Neural progenitor cell (in vitro differentiated cells): ENCODE data around the gene COL6A5. TPM values are rescaled to one million over a fixed set of nuclear protein-coding genes. Genes with fewer than 3 reads are reported as not detected.

Source experiments
- DNase-seq: peaks from one replicate; pipeline ENCODE4 v3.0.0-alpha.2; 2016; ENCODE audit warnings: low spot score
- H2AFZ ChIP-seq: fragments of 200-600 bp; sonication (generic); replicated peaks from 2 replicates; pipeline ENCODE4 v1.6.1; 2016; ENCODE audit warnings: antibody characterized with exemption
- H3F3A ChIP-seq: fragments of 200-600 bp; sonication (generic); 2 replicates; pipeline ENCODE4 v1.6.1; 2016; ENCODE audit warnings: antibody characterized with exemption, low read depth
- H3K27ac ChIP-seq: fragments of 200-600 bp; sonication (generic); 2 replicates; pipeline ENCODE4 v1.5.1; 2016; ENCODE audit warnings: mild to moderate bottlenecking
- H3K27me3 ChIP-seq: fragments of 200-600 bp; sonication (generic); 2 replicates; pipeline ENCODE4 v1.6.1; 2016; ENCODE audit warnings: mild to moderate bottlenecking, moderate library complexity
- H3K36me3 ChIP-seq: fragments of 200-600 bp; sonication (generic); 2 replicates; pipeline ENCODE4 v1.5.1; 2016
- H3K4me1 ChIP-seq: fragments of 200-600 bp; sonication (generic); 2 replicates; pipeline ENCODE4 v1.6.1; 2016; ENCODE audit warnings: mixed run types
- H3K4me2 ChIP-seq: fragments of 200-600 bp; sonication (generic); 2 replicates; pipeline ENCODE4 v1.6.1; 2016
- H3K4me3 ChIP-seq: fragments of 200-600 bp; sonication (generic); 2 replicates; pipeline ENCODE4 v1.5.1; 2016
- H3K79me2 ChIP-seq: fragments of 200-600 bp; sonication (generic); 2 replicates; pipeline ENCODE4 v1.6.1; 2016; ENCODE audit warnings: low read depth
- H3K9ac ChIP-seq: fragments of 200-600 bp; sonication (generic); 2 replicates; pipeline ENCODE4 v1.6.1; 2016
- H3K9me3 ChIP-seq: fragments of 200-600 bp; sonication (generic); 2 replicates; pipeline ENCODE4 v1.5.1; 2016; ENCODE audit warnings: low read depth
- H4K20me1 ChIP-seq: fragments of 200-600 bp; sonication (generic); 2 replicates; pipeline ENCODE4 v1.6.1; 2016; ENCODE audit warnings: low read depth
- H3K27ac Mint-ChIP-seq: 3 replicates; pipeline ENCODE4 v1.8.0; 2021; ENCODE audit warnings: mixed read lengths
- H3K27me3 Mint-ChIP-seq: 2 replicates; pipeline ENCODE4 v1.8.0; 2022; ENCODE audit warnings: low read depth, mild to moderate bottlenecking, inconsistent platforms, moderate library complexity, mixed read lengths; ENCODE audit not compliant: insufficient read depth
- H3K36me3 Mint-ChIP-seq: 3 replicates; pipeline ENCODE4 v1.8.0; 2021; ENCODE audit warnings: mixed read lengths
- H3K4me1 Mint-ChIP-seq: 3 replicates; pipeline ENCODE4 v1.8.0; 2021; ENCODE audit warnings: mixed read lengths
- H3K4me3 Mint-ChIP-seq: 3 replicates; pipeline ENCODE4 v1.8.0; 2021; ENCODE audit warnings: mild to moderate bottlenecking, moderate library complexity, mixed read lengths
- H3K9me3 Mint-ChIP-seq: 3 replicates; pipeline ENCODE4 v1.8.0; 2020; ENCODE audit warnings: mixed read lengths
- EZH2 ChIP-seq: fragments of 200-600 bp; sonication (generic); IDR thresholded peaks from 2 replicates; pipeline ENCODE4 v1.6.1; 2017; ENCODE audit warnings: antibody characterized with exemption, mild to moderate bottlenecking, moderate library complexity
- EZH2phosphoT487 ChIP-seq: fragments of 200-600 bp; sonication (generic); IDR thresholded peaks from 2 replicates; pipeline ENCODE4 v1.6.1; 2017; ENCODE audit warnings: antibody characterized with exemption
- total RNA-seq: library from RNA; depleted of rRNA; stranded (reverse); fragments of >200 nt; gene quantifications from 2 replicates; pipeline ENCODE4 v1.2.3, GENCODE V29; 2015; ENCODE audit warnings: low replicate concordance
- TF ChIP-seq, protein P1 (sequence below): fragments of 200-600 bp; sonication (generic); IDR thresholded peaks from 2 replicates; pipeline ENCODE4 v1.5.1; 2017; ENCODE audit warnings: antibody characterized with exemption, mild to moderate bottlenecking

The COL6A5 gene
- total RNA-seq, 1 donor from 2014 or later, result not detected

DNA sequence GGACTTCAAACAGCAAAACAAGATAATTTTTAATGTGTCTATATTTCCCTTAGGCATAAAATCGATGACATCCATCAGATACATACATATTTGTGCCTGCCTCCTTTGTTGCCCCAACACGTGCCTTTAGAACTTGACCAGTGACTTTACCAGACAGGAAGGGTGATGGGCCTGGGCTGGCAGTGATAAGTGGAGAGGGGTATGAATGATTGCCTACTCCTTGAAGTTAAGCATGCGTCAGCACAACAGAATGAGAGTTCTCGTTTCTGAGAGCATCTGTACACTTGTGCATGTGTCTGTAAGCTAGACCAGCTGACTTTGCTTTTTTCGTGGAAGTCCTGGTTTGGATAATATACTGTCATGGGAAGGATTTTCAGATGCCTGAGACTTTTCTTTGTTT, 116.6 kb downstream of the COL6A5 start:
- Mint-ChIP-seq H3K36me3 (no peaks in the 10 kb centered on the region), H3K27ac (no peak overlapping the region), H3K9me3 (no peaks in the 10 kb centered on the region), H3K27me3 (no peaks in the 10 kb centered on the region), H3K4me1 (no peaks in the 10 kb centered on the region), H3K4me3 (no peak overlapping the region)
- Histone ChIP-seq H3K79me2 (no peaks in the 10 kb centered on the region), H3K27ac (no peak overlapping the region), H3K4me2 (no peak overlapping the region), H2AFZ (no peak overlapping the region), H3K27me3 (no peaks in the 10 kb centered on the region), H3K4me3 (no peak overlapping the region), H3K36me3 (no peaks in the 10 kb centered on the region), H3F3A (no peaks in the 10 kb centered on the region), H3K9me3 (no peaks in the 10 kb centered on the region), H3K4me1 (no peaks in the 10 kb centered on the region), H3K9ac (no peak overlapping the region), H4K20me1 (no peaks in the 10 kb centered on the region)
- no peak for TF ChIP-seq EZH2
- TF ChIP-seq, protein P1, sequence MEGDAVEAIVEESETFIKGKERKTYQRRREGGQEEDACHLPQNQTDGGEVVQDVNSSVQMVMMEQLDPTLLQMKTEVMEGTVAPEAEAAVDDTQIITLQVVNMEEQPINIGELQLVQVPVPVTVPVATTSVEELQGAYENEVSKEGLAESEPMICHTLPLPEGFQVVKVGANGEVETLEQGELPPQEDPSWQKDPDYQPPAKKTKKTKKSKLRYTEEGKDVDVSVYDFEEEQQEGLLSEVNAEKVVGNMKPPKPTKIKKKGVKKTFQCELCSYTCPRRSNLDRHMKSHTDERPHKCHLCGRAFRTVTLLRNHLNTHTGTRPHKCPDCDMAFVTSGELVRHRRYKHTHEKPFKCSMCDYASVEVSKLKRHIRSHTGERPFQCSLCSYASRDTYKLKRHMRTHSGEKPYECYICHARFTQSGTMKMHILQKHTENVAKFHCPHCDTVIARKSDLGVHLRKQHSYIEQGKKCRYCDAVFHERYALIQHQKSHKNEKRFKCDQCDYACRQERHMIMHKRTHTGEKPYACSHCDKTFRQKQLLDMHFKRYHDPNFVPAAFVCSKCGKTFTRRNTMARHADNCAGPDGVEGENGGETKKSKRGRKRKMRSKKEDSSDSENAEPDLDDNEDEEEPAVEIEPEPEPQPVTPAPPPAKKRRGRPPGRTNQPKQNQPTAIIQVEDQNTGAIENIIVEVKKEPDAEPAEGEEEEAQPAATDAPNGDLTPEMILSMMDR, result no peak
- no peak for TF ChIP-seq EZH2phosphoT487
- no peak for DNase-seq

DNA sequence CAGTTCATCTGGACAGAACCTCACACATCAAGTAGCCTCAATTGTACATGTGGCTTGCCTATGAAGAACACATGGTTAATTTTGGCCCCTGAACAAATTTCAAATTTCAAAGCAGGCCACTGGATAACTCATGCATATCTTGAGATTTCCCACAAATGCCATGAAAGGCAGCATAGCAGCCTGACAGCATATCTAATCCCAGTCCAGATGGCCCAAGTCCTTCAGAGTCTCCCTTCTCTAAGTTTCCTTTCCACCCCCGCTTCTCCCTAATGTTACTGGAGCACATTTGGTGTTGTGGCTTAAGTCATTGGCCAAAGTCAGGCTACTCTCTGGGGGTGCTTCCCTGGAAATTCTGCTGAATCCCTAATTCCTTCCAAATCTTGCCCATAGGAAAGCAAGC, 117.7 kb downstream of the COL6A5 start:
- Mint-ChIP-seq H3K27ac (no peak overlapping the region), H3K4me1 (no peaks in the 10 kb centered on the region), H3K4me3 (no peak overlapping the region), H3K36me3 (no peaks in the 10 kb centered on the region), H3K9me3 (no peaks in the 10 kb centered on the region), H3K27me3 (no peaks in the 10 kb centered on the region)
- H3F3A ChIP-seq, result no peaks in the 10 kb centered on the region
- H3K4me1 ChIP-seq, result no peaks in the 10 kb centered on the region
- TF ChIP-seq EZH2phosphoT487 (no peak), EZH2 (no peak)
- TF ChIP-seq, protein P1, result no peak
- no peaks in the 10 kb centered on the region for H3K27me3 ChIP-seq
- no peaks in the 10 kb centered on the region for H3K79me2 ChIP-seq
- no peak for DNase-seq
- no peaks in the 10 kb centered on the region for H4K20me1 ChIP-seq
- H3K4me3 ChIP-seq, result no peak overlapping the region
- H3K9ac ChIP-seq, result no peak overlapping the region
- no peaks in the 10 kb centered on the region for H3K9me3 ChIP-seq
- H3K4me2 ChIP-seq, result no peak overlapping the region
- no peak overlapping the region for H3K27ac ChIP-seq
- H3K36me3 ChIP-seq, result no peaks in the 10 kb centered on the region
- H2AFZ ChIP-seq, result no peak overlapping the region

DNA sequence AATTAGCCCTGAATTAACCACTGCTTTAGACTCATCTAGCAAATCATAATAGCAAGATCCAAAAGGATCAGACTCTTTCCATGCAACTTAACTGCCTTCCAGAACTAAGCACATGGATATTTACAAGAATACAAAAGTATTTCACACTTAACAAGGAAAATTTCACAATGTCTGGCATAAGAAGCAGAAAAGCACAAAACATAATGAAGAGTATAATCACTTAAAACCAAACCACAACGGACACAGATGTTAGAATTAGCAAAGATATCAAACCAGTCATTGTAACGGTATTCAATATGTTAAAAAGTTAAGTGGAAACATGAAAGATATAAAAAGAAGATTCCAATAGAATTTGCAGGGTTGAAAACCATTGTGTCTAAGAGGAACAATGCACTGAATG, 120.0 kb downstream of the COL6A5 start:
- H3K4me2 ChIP-seq, result no peak overlapping the region
- no peak overlapping the region for H3K9ac ChIP-seq
- no peaks in the 10 kb centered on the region for H3K36me3 ChIP-seq
- no peaks in the 10 kb centered on the region for H3F3A ChIP-seq
- H2AFZ ChIP-seq, result no peak overlapping the region
- H3K27me3 ChIP-seq, result no peaks in the 10 kb centered on the region
- no peaks in the 10 kb centered on the region for H3K79me2 ChIP-seq
- H3K4me3 Mint-ChIP-seq, result no peak overlapping the region
- no peak overlapping the region for H3K4me3 ChIP-seq
- H3K9me3 Mint-ChIP-seq, result no peaks in the 10 kb centered on the region
- no peaks in the 10 kb centered on the region for H3K4me1 Mint-ChIP-seq
- H4K20me1 ChIP-seq, result no peaks in the 10 kb centered on the region
- H3K9me3 ChIP-seq, result no peaks in the 10 kb centered on the region
- H3K4me1 ChIP-seq, result no peaks in the 10 kb centered on the region
- TF ChIP-seq, protein P1, result no peak
- no peak for TF ChIP-seq EZH2phosphoT487
- no peak for TF ChIP-seq EZH2
- no peak overlapping the region for H3K27ac ChIP-seq
- H3K27ac Mint-ChIP-seq, result no peak overlapping the region
- no peaks in the 10 kb centered on the region for H3K36me3 Mint-ChIP-seq
- no peak for DNase-seq
- H3K27me3 Mint-ChIP-seq, result no peaks in the 10 kb centered on the region

DNA sequence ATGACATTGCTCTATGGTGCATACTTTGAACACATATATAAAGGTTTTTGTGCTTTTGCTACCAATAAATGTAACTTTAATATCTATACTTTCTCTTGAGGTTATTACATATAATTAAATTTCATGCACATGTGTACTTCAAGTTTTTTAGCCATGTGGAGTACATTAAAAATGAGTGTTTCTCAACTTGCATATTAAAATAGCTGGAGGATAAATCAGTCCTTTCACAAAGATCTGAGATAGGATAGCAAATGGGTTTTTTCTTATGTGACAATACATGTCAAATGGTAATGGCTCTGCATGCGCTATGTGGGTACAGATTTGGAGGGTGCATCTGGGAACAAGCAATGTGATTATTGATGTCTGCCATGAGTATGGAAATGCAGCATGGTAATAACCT, 122.8 kb downstream of the COL6A5 start:
- no peaks in the 10 kb centered on the region for H3K79me2 ChIP-seq
- H3K27me3 ChIP-seq, result no peaks in the 10 kb centered on the region
- Mint-ChIP-seq H3K4me1 (no peaks in the 10 kb centered on the region), H3K9me3 (no peaks in the 10 kb centered on the region), H3K4me3 (no peak overlapping the region), H3K27me3 (no peaks in the 10 kb centered on the region), H3K27ac (no peak overlapping the region), H3K36me3 (no peaks in the 10 kb centered on the region)
- no peaks in the 10 kb centered on the region for H3K4me1 ChIP-seq
- TF ChIP-seq EZH2phosphoT487 (no peak), EZH2 (no peak)
- TF ChIP-seq, protein P1, result no peak
- H3K27ac ChIP-seq, result no peak overlapping the region
- H2AFZ ChIP-seq, result no peak overlapping the region
- H3K36me3 ChIP-seq, result no peaks in the 10 kb centered on the region
- no peak overlapping the region for H3K4me3 ChIP-seq
- no peak overlapping the region for H3K9ac ChIP-seq
- no peak overlapping the region for H3K4me2 ChIP-seq
- H4K20me1 ChIP-seq, result no peaks in the 10 kb centered on the region
- no peak for DNase-seq
- no peaks in the 10 kb centered on the region for H3K9me3 ChIP-seq
- no peaks in the 10 kb centered on the region for H3F3A ChIP-seq
